Keratinocyte (primary cell): ENCODE measurements around the gene PUDP. TPM values are rescaled to one million over a fixed set of nuclear protein-coding genes. Genes with fewer than 3 reads are reported as not detected.

Experiments used
- DNase-seq: peaks from one replicate; pipeline ENCODE4 v3.0.0-alpha.2; 2011; ENCODE audit warnings: low read depth, missing footprints, low spot score
- FAIRE-seq: peaks from 2 replicates; lab custom pipeline; 2011; peaks lifted over from hg19 to GRCh38; lab: Jason Lieb, UNC
- H2AFZ ChIP-seq: 2 replicates; pipeline ENCODE4 v1.6.0; 2012; ENCODE audit warnings: low read length, control low read depth, inconsistent platforms; ENCODE audit not compliant: control insufficient read depth
- H3K27ac ChIP-seq: 2 replicates; pipeline ENCODE4 v1.5.1; 2011; ENCODE audit warnings: low read length; ENCODE audit not compliant: control insufficient read depth, insufficient read depth
- H3K27me3 ChIP-seq: 3 replicates; pipeline ENCODE4 v1.6.0; 2011; ENCODE audit warnings: low read length; ENCODE audit not compliant: control insufficient read depth, insufficient read depth; ENCODE audit errors: extremely low read depth
- H3K36me3 ChIP-seq, 2 experiments: 2 replicates in 1 of 2; 3 replicates in 1 of 2; pipeline ENCODE4 v1.5.1; 2011; ENCODE audit warnings: low read length in 2 of 2, mild to moderate bottlenecking in 1 of 2; ENCODE audit not compliant: control insufficient read depth in 2 of 2, insufficient read depth in 2 of 2; ENCODE audit errors: extremely low read depth in 1 of 2
- H3K4me1 ChIP-seq: 3 replicates; pipeline ENCODE4 v1.5.1; 2011; ENCODE audit warnings: low read length; ENCODE audit not compliant: control insufficient read depth, insufficient read depth; ENCODE audit errors: extremely low read depth
- H3K4me2 ChIP-seq: 3 replicates; pipeline ENCODE4 v1.6.0; 2011; ENCODE audit warnings: low read depth, low read length; ENCODE audit not compliant: control insufficient read depth, insufficient read depth; ENCODE audit errors: extremely low read depth
- H3K4me3 ChIP-seq, 3 experiments: fragments of 200-600 bp in 1 of 3; sonication (generic) in 1 of 3; 2 replicates in 2 of 3; 3 replicates in 1 of 3; pipeline ENCODE4 v1.5.1; 2011 to 2016; ENCODE audit warnings: low read length in 3 of 3, mild to moderate bottlenecking in 3 of 3, control low read depth in 2 of 3, inconsistent platforms in 1 of 3, low read depth in 1 of 3, mixed read lengths in 1 of 3, mixed run types in 1 of 3, moderate library complexity in 1 of 3; ENCODE audit not compliant: control insufficient read depth in 2 of 3, insufficient read depth in 2 of 3; ENCODE audit errors: extremely low read depth in 1 of 3
- H3K79me2 ChIP-seq: 2 replicates; pipeline ENCODE4 v1.6.0; 2012; ENCODE audit warnings: low read length; ENCODE audit not compliant: control insufficient read depth, insufficient read depth
- H3K9ac ChIP-seq: 3 replicates; pipeline ENCODE4 v1.6.0; 2011; ENCODE audit warnings: low read length; ENCODE audit not compliant: control insufficient read depth, insufficient read depth; ENCODE audit errors: extremely low read depth
- H3K9me1 ChIP-seq: 3 replicates; pipeline ENCODE4 v1.6.0; 2011; ENCODE audit warnings: low read length; ENCODE audit not compliant: control insufficient read depth, insufficient read depth; ENCODE audit errors: extremely low read depth
- H3K9me3 ChIP-seq: 2 replicates; pipeline ENCODE4 v1.5.1; 2012; ENCODE audit warnings: low read depth, low read length; ENCODE audit not compliant: control insufficient read depth
- H4K20me1 ChIP-seq: 3 replicates; pipeline ENCODE4 v1.6.0; 2011; ENCODE audit warnings: low read length; ENCODE audit not compliant: control insufficient read depth, insufficient read depth; ENCODE audit errors: extremely low read depth
- EZH2 ChIP-seq: IDR thresholded peaks from one replicate; pipeline ENCODE4 v1.6.1; 2012; ENCODE audit warnings: inconsistent platforms, mild to moderate bottlenecking, low read length, moderate library complexity
- dilution Hi-C: fragments of 300-500 bp; cut with MboI; formaldehyde crosslinking; loops from one replicate; pipeline ENCODE4 v1.7.0; 2020; ENCODE audit warnings: low sequenced_read_pairs; ENCODE audit not compliant: extremely low pct_ligation_motif_present
- polyA plus RNA-seq, 5 experiments: library from polyadenylated mRNA; depleted of rRNA in 3 of 5; stranded (reverse) in 3 of 5; stranded (forward) in 1 of 5; unstranded in 1 of 5; fragments of >200 nt; gene quantifications; 1 replicate in 1 of 5; 2 replicates in 3 of 5; 3 replicates in 1 of 5; pipeline versions ENCODE4 v1.2.1 to v1.2.3, GENCODE V29; 2011 to 2012; ENCODE audit warnings: missing spikeins in 2 of 5, low read depth in 1 of 5, low replicate concordance in 1 of 5
- TF ChIP-seq, protein P1 (sequence below), 3 experiments: IDR thresholded peaks in 1 of 3; conservative IDR thresholded peaks in 1 of 3; optimal IDR thresholded peaks in 1 of 3; 2 replicates in 2 of 3; 3 replicates in 1 of 3; pipeline versions ENCODE3 to v1.5.1; 2011; ENCODE audit warnings: low read length in 3 of 3, mild to moderate bottlenecking in 3 of 3, moderate library complexity in 2 of 3, control low read depth in 1 of 3, inconsistent platforms in 1 of 3; ENCODE audit not compliant: insufficient read depth in 2 of 3; ENCODE audit errors: extremely low read depth in 1 of 3

The PUDP gene
- polyA plus RNA-seq, 1 donor (not counting 4 experiments of a cell fraction or from before 2014, with no cell fraction given): 48.0 TPM

DNA sequence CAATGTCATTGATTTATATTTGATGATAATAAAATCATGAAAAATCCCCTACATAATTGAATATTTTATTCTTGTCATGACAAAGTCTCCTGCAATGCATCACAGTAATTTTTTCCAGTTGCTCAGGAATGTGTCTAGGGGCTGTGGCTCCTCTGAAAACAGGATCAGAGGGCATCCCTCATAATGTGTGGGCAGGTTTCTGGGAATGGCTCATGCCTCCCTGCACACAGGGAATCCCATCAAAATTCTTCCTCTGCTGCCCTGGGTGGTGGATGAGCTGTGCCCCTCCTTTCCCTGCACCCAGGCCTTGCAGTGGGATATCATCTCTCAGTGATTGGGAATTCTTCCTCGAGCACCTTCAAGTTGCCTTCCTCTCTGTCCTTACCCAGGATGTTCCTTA, 20.4 kb upstream of the PUDP start:
- no peak overlapping the region for H3K4me2 ChIP-seq
- H3K36me3 ChIP-seq: no peaks in the 10 kb centered on the region
- dilution Hi-C loops: no loop called here
- H3K79me2 ChIP-seq: no peaks in the 10 kb centered on the region
- TF ChIP-seq EZH2: no peak
- TF ChIP-seq, protein P1, sequence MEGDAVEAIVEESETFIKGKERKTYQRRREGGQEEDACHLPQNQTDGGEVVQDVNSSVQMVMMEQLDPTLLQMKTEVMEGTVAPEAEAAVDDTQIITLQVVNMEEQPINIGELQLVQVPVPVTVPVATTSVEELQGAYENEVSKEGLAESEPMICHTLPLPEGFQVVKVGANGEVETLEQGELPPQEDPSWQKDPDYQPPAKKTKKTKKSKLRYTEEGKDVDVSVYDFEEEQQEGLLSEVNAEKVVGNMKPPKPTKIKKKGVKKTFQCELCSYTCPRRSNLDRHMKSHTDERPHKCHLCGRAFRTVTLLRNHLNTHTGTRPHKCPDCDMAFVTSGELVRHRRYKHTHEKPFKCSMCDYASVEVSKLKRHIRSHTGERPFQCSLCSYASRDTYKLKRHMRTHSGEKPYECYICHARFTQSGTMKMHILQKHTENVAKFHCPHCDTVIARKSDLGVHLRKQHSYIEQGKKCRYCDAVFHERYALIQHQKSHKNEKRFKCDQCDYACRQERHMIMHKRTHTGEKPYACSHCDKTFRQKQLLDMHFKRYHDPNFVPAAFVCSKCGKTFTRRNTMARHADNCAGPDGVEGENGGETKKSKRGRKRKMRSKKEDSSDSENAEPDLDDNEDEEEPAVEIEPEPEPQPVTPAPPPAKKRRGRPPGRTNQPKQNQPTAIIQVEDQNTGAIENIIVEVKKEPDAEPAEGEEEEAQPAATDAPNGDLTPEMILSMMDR (optimal IDR thresholded peaks at IDR 0.05 in 1 of 3, IDR thresholded peaks at IDR 0.05 in 1 of 3, conservative IDR thresholded peaks at IDR 0.05 in 1 of 3; ENCODE audit: extremely low read depth in 1 of 3, insufficient read depth in 2 of 3, low read length in 3 of 3): no peak
- H3K27me3 ChIP-seq: no peaks in the 10 kb centered on the region
- FAIRE-seq: no peak
- H3K27ac ChIP-seq: no peak overlapping the region
- no peak for DNase-seq
- no peak overlapping the region for H3K4me3 ChIP-seq
- no peaks in the 10 kb centered on the region for H3K9me3 ChIP-seq
- H3K9me1 ChIP-seq: no peaks in the 10 kb centered on the region
- H4K20me1 ChIP-seq: no peaks in the 10 kb centered on the region
- no peak overlapping the region for H2AFZ ChIP-seq
- H3K4me1 ChIP-seq: no peaks in the 10 kb centered on the region
- no peak overlapping the region for H3K9ac ChIP-seq

GRCh38 chrX:7164174-7164573, 16.2 kb upstream of the PUDP start:
- no peaks in the 10 kb centered on the region for H3K36me3 ChIP-seq
- H3K27me3 ChIP-seq: no peaks in the 10 kb centered on the region
- no peak overlapping the region for H3K9ac ChIP-seq
- peaks cover 8% of the 10 kb centered on the region for H3K4me1 ChIP-seq
- H3K9me3 ChIP-seq: no peaks in the 10 kb centered on the region
- FAIRE-seq: no peak
- dilution Hi-C loops: no loop called here
- H3K4me3 ChIP-seq: no peak overlapping the region
- no peaks in the 10 kb centered on the region for H4K20me1 ChIP-seq
- no peak overlapping the region for H3K27ac ChIP-seq
- TF ChIP-seq, protein P1 (optimal IDR thresholded peaks at IDR 0.05 in 1 of 3, IDR thresholded peaks at IDR 0.05 in 1 of 3, conservative IDR thresholded peaks at IDR 0.05 in 1 of 3; ENCODE audit: extremely low read depth in 1 of 3, insufficient read depth in 2 of 3, low read length in 3 of 3): no peak
- TF ChIP-seq EZH2: no peak
- no peak overlapping the region for H3K4me2 ChIP-seq
- no peaks in the 10 kb centered on the region for H3K79me2 ChIP-seq
- no peak overlapping the region for H2AFZ ChIP-seq
- DNase-seq: no peak
- peaks cover 2% of the 10 kb centered on the region for H3K9me1 ChIP-seq
